Urothelium cell line (cell line): ENCODE measurements around the gene KIF3B.

Source experiments
- DNase-seq: peaks from one replicate; pipeline ENCODE4 v3.0.0; 2011; ENCODE audit warnings: low spot score, mixed read lengths
- FAIRE-seq: peaks from 2 replicates; lab custom pipeline; 2011; peaks lifted over from hg19 to GRCh38; lab: Jason Lieb, UNC

Gene KIF3B

GRCh38 chr20:32277361-32278198 is at the start of gene KIF3B:
KIF3B (plus strand) TSS chr20:32277651; CDS start chr20:32309778, 32,127 bp downstream.
- DNase-seq (peak; percentile 97), FAIRE-seq (peak; percentile 20)

GRCh38 chr20:32227744-32228688 is 49.4 kb upstream of the KIF3B start:
- no peak for FAIRE-seq

GRCh38 chr20:32229251-32229747 is 48.2 kb upstream of the KIF3B start:
- DNase-seq = no peak
- FAIRE-seq = no peak

More at GRCh38 chr20:32227744-32228688, 49.4 kb upstream of the KIF3B start:
- DNase-seq = no peak

GRCh38 chr20:32230707-32231106 is 46.7 kb upstream of the KIF3B start:
- DNase-seq (no peak), FAIRE-seq (no peak)

GRCh38 chr20:32231245-32231644 is 46.2 kb upstream of the KIF3B start:
- no peak for DNase-seq
- no peak for FAIRE-seq

GRCh38 chr20:32231847-32232246 is 45.6 kb upstream of the KIF3B start:
- DNase-seq (no peak), FAIRE-seq (no peak)

- DNase-seq (no peak), FAIRE-seq (no peak)
Measured at GRCh38 chr20:32232326-32232886, 45.0 kb upstream of the KIF3B start.

- no peak for DNase-seq
- no peak for FAIRE-seq
Measured at GRCh38 chr20:32233286-32233685, 44.2 kb upstream of the KIF3B start.

GRCh38 chr20:32234135-32234808 is 43.2 kb upstream of the KIF3B start:
- no peak for FAIRE-seq
- DNase-seq = no peak

- FAIRE-seq = no peak
- no peak for DNase-seq
Measured at GRCh38 chr20:32235331-32236047, 42.0 kb upstream of the KIF3B start.

- no peak for DNase-seq
- FAIRE-seq = no peak
Measured at GRCh38 chr20:32236048-32236533, 41.4 kb upstream of the KIF3B start.

GRCh38 chr20:32236819-32237218 is 40.6 kb upstream of the KIF3B start:
- FAIRE-seq (no peak), DNase-seq (no peak)

- no peak for DNase-seq
- FAIRE-seq = no peak
Measured at GRCh38 chr20:32237419-32237818, 40.0 kb upstream of the KIF3B start.

- no peak for FAIRE-seq
- DNase-seq = no peak
Measured at GRCh38 chr20:32238483-32239425, 38.7 kb upstream of the KIF3B start.

GRCh38 chr20:32240205-32240604 is 37.2 kb upstream of the KIF3B start:
- no peak for FAIRE-seq
- DNase-seq = no peak

GRCh38 chr20:32241807-32242206 is 35.6 kb upstream of the KIF3B start:
- DNase-seq = no peak
- no peak for FAIRE-seq

- DNase-seq (no peak), FAIRE-seq (no peak)
Measured at GRCh38 chr20:32244150-32244823, 33.2 kb upstream of the KIF3B start.

- DNase-seq = no peak
- no peak for FAIRE-seq
Measured at GRCh38 chr20:32244959-32245358, 32.5 kb upstream of the KIF3B start.
